CD4-positive, alpha-beta T cell treated with Interleukin-15 for 4 hours (primary cell): ENCODE results near the gene DCLRE1B.
"Not testable (repeated sequence)": the region's sequence is repeated elsewhere in the genome, so short reads cannot be mapped to it uniquely, and the experiment has no call there.

ENCODE experiments used
- DNase-seq: peaks from one replicate; pipeline ENCODE4 v3.0.0-alpha.2; 2020; ENCODE audit warnings: low spot score

DCLRE1B gene

DNA sequence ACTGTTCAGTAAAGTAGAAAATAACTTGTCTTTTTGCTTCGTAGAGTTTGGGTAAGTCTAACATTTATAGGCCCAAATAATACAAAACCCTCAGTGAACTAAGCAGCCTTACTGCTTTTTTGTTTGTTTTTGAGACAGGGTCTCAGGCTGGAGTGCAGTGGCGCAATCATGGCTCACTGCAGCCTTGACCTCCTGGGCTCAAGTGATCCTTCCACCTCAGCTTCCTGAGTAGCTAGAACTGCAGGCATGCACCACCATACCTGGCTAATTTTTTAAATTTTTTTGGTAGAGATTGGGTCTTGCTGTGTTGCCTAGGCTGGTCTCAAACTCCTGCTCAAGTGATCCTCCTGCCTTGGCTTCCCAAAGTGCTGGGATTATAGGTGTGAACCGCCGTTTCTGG lies 43.0 kb downstream of the DCLRE1B start:
- not testable (repeated sequence) for DNase-seq

DNA sequence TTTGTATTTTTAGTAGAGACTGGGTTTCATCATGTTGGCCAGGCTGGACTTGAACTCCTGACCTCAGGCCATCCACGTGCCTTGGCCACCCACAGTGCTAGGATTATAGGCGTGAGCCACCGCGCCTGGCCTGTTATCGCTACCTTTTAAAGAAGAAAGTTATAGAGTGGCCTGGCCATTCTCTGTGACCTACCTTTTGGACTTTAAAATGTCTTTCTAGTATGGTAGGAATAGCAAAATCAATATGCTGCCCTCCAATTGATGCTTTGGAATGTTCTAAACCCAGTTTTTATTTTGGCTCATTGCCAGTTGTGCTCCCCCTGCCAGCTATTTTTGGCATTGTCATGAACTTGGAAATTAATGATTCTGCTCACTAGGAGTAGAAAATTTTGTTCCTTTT lies 43.9 kb downstream of the DCLRE1B start:
- DNase-seq: no peak

DNA sequence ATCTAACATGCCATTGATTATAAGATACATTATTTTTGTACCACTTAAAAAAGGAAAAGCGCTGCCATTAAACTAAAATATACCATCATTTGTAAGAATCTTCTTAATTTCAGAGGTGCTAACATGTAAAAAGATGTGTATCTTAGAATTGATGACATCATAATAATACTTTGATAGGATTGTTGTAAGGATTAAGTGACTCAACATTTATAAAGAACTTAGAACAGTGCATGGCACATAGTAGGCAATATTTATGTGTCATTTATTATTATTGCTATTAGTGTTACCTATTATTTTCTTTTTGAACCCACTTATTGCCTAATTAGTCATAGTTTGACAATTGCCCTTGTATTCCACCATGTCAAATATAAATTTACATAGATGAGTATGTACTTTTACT lies 45.8 kb downstream of the DCLRE1B start:
- DNase-seq: no peak

DNA sequence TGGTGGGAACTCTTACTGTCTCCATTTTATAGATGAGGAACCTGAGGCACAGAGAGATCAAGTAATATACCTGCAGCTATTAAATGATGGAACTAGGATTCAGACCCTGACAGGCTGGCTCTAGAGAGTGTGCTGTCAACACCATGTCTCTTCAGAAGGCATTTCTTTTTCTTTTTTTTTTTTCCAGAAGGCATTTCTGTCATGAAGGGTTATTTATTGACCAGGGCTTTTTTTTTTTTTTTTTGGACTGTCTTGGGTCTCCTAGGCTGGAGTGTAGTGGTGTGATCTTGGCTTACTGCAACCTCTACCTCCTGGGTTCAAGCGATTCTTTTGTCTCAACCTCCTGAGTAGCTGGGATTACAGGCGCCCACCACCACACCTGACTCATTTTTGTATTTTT lies 46.6 kb downstream of the DCLRE1B start:
- DNase-seq: no peak

DNA sequence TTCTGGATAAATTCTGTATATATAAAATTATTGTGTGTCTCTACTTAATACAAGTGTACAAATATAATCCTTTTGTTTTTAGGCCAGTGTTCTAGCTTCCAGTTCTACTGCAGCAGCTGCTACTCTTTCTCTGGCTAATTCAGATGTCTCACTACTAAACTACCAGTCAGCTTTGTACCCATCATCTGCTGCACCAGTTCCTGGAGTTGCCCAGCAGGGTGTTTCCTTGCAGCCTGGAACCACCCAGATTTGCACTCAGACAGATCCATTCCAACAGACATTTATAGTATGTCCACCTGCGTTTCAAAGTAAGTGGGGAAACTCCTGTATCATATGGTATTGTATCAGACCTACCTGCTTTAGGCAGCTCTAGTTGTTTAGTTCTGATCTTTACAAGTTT lies 52.9 kb downstream of the DCLRE1B start:
- no peak for DNase-seq

DNA sequence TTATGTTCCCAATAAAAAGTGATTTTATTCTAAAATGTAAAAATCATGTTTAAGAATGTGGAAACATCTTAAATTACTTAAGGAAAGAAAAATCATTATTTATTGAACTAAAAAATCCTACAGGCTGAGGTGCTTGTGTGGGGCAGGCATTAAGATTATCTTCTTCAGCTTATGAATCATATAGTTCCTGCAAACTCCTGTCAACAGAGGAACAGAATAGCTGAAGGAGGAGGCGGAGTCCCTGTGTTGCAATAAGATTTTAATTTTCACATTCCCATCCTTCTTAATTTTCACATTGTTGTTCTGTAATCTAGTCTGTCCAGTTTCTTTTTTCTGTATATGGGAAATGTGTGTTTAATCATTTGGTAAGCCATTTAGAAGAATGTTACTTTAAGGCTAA lies 53.6 kb downstream of the DCLRE1B start:
- DNase-seq: no peak

DNA sequence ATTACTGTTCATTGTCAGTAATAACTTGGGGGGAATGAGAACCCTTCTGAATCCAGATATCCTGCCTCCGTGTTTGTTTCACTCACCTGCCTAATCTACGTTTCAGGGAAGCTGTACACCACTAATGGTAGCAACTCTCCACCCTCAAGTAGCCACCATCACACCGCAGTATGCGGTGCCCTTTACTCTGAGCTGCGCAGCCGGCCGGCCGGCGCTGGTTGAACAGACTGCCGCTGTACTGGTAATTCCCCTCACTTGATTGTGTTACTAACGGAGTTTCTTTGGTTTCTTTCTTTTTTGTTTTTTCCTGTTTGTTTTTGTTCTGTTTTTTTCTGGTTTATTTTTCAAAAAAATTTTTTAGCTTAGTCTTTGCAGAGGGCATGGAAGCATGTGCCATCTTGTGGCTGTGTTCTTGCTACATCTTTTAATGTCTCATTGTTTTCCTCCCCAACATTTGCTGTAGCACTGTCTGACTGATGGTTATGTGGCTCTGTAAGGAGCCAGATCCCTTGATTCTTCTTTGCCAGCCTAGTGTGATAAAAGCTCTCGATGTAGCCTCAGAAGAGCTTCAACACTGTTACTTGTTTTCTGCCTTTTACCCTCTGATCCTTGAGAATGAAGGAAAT lies 58.3 kb downstream of the DCLRE1B start:
- no peak for DNase-seq
